Lower lobe of right lung (tissue), 2 donors: Measurements from ENCODE around the gene SOX8. TPM values are rescaled to one million over a fixed set of nuclear protein-coding genes. Genes with fewer than 3 reads are reported as not detected.

Source experiments
- ATAC-seq, 2 donors: fragments of 200-7000 bp; cut with Tn5 transposase; one replicate each; pipeline ENCODE4 v1.9.1; 2020 to 2022; ENCODE audit warnings: mild to moderate bottlenecking in 2 of 2, moderate library complexity in 2 of 2
- DNase-seq: peaks from one replicate; pipeline ENCODE4 v3.0.0-alpha.2; 2020
- H3K27ac ChIP-seq: fragments of 200-600 bp; one replicate; pipeline ENCODE4 v1.8.0; 2022
- H3K27me3 ChIP-seq: fragments of 200-600 bp; one replicate; pipeline ENCODE4 v1.8.0; 2022; ENCODE audit warnings: low read depth
- H3K36me3 ChIP-seq: fragments of 200-600 bp; one replicate; pipeline ENCODE4 v1.8.0; 2022; ENCODE audit warnings: mild to moderate bottlenecking
- H3K4me1 ChIP-seq: fragments of 200-600 bp; one replicate; pipeline ENCODE4 v1.8.0; 2022
- H3K4me3 ChIP-seq: fragments of 200-600 bp; one replicate; pipeline ENCODE4 v1.8.0; 2022; ENCODE audit warnings: mild to moderate bottlenecking
- H3K9me3 ChIP-seq: fragments of 200-600 bp; one replicate; pipeline ENCODE4 v1.8.0; 2022
- intact Hi-C: fragments of 100-400 bp; cut with DNase I; formaldehyde crosslinking; loops from one replicate; pipeline ENCODE4 v1.11.0; 2022
- total RNA-seq: library from RNA; stranded (reverse); fragmentation: NEBNext Ultra II Directional; extraction: Animal tissue kit (Norgen Biotek cat#: 25700); gene quantifications from one replicate; pipeline ENCODE4 v1.2.1, GENCODE V29; 2021
- TF ChIP-seq, protein P1 (sequence below): fragments of 200-600 bp; IDR thresholded peaks from one replicate; pipeline ENCODE4 v1.8.0; 2022; ENCODE audit warnings: antibody characterized with exemption, mild to moderate bottlenecking
- donor health status: DM: no; HTN: yes; CAD: no; lungs with severe emphysema.

Gene SOX8
- total RNA-seq, 1 donor from 2014 or later, result 0.15 TPM

DNA sequence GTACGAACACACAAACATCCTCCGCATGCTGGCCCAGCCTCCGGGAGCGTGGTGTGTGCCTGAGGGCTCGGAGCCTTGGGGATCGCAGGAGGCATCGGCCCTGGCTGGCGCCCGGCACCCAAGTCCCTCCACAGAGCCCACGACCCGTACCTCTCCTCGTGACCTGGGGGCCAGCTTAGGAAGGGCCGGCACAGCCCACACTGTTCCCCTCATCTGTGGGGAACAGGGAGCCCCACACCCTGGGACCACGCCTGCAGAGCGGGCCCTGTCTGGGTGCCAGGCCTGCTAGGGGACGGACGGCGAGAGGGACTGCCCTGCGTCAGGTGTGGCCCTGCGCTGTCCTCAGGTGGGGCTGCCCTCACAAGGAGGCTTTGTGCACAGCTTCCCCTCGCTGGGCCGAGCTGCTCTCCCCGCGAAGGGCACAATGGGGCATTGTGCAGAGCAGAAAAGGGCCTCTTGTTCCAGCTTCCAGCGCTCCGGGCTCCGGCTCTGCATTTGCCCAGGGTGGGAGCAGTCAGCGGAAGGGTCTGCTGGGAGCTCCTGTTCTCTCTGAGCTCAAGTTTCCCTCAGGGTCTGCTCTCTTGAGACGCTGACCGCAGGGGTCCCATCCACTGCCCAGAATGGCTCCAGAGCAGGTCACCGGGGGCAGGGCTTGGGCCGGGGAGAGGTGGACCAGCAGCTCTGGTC is 9.1 kb upstream of the SOX8 start:
- no peaks in the 10 kb centered on the region for H3K9me3 ChIP-seq
- H3K27ac ChIP-seq, result no peak overlapping the region
- peaks cover 12% of the 10 kb centered on the region for H3K4me1 ChIP-seq
- no peak overlapping the region for H3K4me3 ChIP-seq
- peaks cover under 1% of the 10 kb centered on the region for H3K36me3 ChIP-seq
- no peaks in the 10 kb centered on the region for H3K27me3 ChIP-seq
- DNase-seq (no peak), ATAC-seq (no peak)
- intact Hi-C loops, result no loop called here
- TF ChIP-seq, protein P1, sequence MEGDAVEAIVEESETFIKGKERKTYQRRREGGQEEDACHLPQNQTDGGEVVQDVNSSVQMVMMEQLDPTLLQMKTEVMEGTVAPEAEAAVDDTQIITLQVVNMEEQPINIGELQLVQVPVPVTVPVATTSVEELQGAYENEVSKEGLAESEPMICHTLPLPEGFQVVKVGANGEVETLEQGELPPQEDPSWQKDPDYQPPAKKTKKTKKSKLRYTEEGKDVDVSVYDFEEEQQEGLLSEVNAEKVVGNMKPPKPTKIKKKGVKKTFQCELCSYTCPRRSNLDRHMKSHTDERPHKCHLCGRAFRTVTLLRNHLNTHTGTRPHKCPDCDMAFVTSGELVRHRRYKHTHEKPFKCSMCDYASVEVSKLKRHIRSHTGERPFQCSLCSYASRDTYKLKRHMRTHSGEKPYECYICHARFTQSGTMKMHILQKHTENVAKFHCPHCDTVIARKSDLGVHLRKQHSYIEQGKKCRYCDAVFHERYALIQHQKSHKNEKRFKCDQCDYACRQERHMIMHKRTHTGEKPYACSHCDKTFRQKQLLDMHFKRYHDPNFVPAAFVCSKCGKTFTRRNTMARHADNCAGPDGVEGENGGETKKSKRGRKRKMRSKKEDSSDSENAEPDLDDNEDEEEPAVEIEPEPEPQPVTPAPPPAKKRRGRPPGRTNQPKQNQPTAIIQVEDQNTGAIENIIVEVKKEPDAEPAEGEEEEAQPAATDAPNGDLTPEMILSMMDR, result no peak

DNA sequence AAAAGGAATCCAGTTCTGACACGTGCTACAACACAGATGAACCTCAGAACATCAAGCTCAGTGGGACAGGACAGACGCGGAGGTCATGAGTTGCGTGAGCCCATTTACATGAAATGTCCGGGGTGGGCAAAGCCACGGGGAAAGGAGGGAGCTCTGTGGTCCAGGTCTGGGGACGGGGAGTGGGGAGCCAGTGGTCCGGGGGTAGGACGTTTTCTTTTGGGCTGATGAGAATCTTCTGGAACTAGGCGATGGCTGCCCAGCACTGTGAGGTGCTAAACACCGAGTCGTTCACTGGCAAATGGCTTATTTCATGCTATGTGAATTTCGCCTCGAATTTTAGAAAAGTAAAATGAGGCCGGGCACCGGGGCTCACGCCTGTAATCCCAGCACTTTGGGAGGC is 8.2 kb upstream of the SOX8 start:
- H3K27me3 ChIP-seq, result peaks cover 2% of the 10 kb centered on the region
- H3K36me3 ChIP-seq, result no peaks in the 10 kb centered on the region
- no peak overlapping the region for H3K27ac ChIP-seq
- ATAC-seq (no peak), DNase-seq (no peak)
- peaks cover 12% of the 10 kb centered on the region for H3K4me1 ChIP-seq
- no peak overlapping the region for H3K4me3 ChIP-seq
- no peaks in the 10 kb centered on the region for H3K9me3 ChIP-seq
- intact Hi-C loops, result no loop called here
- TF ChIP-seq, protein P1, result no peak

DNA sequence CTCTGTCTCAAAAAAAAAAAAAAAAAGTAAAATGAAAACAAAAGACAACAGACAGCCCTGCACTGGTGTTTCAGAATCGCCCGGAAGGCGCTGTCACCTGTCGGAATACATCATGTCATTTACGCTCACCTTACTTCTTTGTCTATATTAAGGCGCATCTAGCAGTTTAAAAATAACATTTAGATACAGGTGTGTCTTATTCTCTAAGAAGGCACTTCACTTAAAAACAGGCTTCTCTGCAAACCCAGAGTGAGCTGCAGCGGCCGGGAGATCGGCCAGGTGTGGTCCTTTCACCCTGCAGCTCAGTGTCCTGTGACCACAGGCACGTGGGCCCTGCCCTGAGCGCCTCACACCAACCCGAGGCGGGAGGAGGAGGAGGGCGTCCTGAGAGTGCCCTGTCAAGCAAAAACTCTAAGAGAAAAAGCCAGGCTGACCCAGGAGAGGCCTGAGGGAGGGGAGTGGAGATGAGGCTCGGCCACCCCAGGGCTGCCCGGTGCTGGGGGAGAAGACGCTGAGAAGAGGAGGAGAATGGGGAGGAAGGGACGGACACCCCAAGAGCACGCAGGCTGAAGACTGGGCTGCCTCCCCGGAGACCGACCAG is 7.5 kb upstream of the SOX8 start:
- DNase-seq (no peak), ATAC-seq (no peak)
- H3K27me3 ChIP-seq, result peaks cover 10% of the 10 kb centered on the region
- peaks cover 11% of the 10 kb centered on the region for H3K4me1 ChIP-seq
- H3K36me3 ChIP-seq, result no peaks in the 10 kb centered on the region
- H3K4me3 ChIP-seq, result no peak overlapping the region
- no peaks in the 10 kb centered on the region for H3K9me3 ChIP-seq
- TF ChIP-seq, protein P1, result no peak
- H3K27ac ChIP-seq, result no peak overlapping the region
- intact Hi-C loops, result no loop called here

DNA sequence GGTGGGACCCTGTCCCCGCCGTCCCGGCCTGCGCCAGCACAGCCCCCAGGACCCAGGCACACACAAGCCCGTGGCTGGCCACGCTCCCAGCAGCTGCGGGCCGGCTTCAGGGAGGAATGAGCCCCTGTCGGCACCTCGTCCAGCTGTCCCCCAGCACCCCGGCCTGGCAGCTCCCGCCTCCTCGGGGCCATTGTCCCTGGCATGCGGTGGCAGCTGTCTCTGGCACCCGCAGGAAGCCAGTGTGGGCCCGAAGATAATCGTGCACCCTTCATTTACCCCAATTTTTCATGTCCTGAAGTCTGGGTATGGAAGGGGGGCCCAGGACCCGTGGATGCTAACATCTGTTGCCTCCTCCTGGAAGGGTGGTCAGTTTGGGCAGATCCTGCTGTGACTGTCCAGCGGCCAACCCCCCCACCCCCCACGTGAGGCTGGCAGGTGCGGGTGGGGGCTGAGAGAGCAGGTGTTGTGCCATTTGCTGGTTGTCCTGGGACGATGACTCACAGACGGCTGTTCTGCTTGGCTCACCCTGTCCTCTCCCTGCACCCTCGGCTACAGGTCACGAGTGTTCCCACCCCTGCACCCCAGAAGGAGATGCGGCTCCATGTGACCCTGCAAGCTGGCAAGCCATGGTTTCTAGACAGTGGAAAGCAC is 6.8 kb upstream of the SOX8 start:
- no peaks in the 10 kb centered on the region for H3K9me3 ChIP-seq
- H3K4me1 ChIP-seq, result peaks cover 5% of the 10 kb centered on the region
- DNase-seq, result no peak
- intact Hi-C loops, result no loop called here
- no peak overlapping the region for H3K27ac ChIP-seq
- H3K27me3 ChIP-seq, result peaks cover 16% of the 10 kb centered on the region
- H3K4me3 ChIP-seq, result no peak overlapping the region
- H3K36me3 ChIP-seq, result no peaks in the 10 kb centered on the region
- ATAC-seq, result no peak
- TF ChIP-seq, protein P1, result no peak

DNA sequence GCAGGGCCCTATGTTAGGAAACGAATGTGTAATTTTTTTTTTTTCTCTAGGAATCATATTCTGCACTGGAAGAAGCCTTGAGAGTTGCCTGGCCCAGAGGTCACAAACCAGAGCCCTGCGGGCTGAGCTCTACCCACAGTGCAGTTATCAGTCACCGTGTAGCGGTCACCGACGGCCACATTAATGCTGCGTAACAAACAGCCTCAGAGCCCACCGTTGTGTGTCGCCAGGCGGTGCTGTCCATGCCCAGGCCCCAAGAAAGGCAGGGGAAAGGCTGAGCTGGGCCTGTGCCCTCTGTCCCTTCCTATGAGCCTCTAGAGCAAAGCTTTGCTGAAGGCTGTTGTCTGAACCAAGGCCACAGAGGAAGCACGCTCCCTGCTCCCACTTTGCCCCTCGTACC is 6.3 kb upstream of the SOX8 start:
- intact Hi-C loops, result no loop called here
- Histone ChIP-seq H3K4me1 (peaks cover 4% of the 10 kb centered on the region), H3K36me3 (no peaks in the 10 kb centered on the region), H3K9me3 (no peaks in the 10 kb centered on the region), H3K4me3 (no peak overlapping the region), H3K27ac (no peak overlapping the region), H3K27me3 (peaks cover 21% of the 10 kb centered on the region)
- TF ChIP-seq, protein P1, result no peak
- ATAC-seq (no peak), DNase-seq (no peak)
